ENCODE results near the gene CRTAC1. TPM values are rescaled to one million over a fixed set of nuclear protein-coding genes. Genes with fewer than 3 reads are reported as not detected.

Gene CRTAC1
- polyA plus RNA-seq, 2 of the 4 experiments (the other 2 are of a cell fraction): 0.32 to 0.39 TPM

DNA sequence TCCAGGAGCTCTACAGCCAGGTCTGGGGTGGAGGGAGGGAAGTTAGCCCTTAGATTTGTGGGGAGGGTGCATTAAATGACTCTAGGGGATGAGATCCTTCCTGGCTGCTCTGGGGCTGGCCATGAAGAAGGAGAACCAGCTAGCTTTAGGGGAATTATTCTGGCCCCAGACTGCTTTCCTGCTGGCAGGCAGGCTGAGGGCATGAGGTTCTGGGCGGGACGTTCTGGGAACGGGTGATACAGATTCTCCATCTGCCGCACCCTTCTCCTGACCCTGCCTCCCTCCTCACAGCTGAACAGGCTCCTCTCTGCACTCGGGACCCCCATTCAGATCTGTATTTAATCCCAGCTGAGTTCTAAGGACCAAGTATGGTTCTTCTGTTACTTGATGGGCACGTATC lies 156.9 kb downstream of the CRTAC1 start (continued):
- no peak for TF ChIP-seq HMGXB4 (CRISPR knock-in tag; IDR thresholded peaks at IDR 0.05; ENCODE audit: borderline replicate concordance)
- TF ChIP-seq HEYL (CRISPR knock-in tag; IDR thresholded peaks at IDR 0.05): no peak
- TF ChIP-seq BHLHE40 (IDR thresholded peaks at IDR 0.05; ENCODE audit: low read depth, low read length): no peak
- TF ChIP-seq SMC3 (IDR thresholded peaks at IDR 0.05): no peak
- TF ChIP-seq, protein P1, sequence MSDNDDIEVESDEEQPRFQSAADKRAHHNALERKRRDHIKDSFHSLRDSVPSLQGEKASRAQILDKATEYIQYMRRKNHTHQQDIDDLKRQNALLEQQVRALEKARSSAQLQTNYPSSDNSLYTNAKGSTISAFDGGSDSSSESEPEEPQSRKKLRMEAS (IDR thresholded peaks at IDR 0.05): no peak

DNA sequence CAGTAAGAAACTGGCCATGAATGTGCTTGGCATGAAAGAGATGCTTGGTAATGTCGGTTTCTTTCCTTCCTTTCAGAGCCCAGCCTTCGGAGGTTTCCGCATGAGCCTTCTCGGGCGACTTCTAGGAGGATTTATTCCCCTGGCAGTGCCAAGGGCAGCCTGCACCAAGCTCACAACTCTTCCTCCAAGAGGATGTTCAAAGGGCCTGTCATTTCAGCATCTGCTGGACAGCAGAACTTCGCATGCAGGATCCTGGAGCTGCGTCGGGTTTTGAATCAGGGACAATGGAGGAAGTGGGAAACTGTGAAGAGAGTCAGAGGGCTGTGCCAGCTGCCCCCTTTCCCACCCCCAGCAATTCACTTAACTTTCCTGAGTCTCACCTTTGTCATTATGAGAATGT lies 159.4 kb downstream of the CRTAC1 start:
- H3K9me3 ChIP-seq: no peaks in the 10 kb centered on the region
- CTCF ChIA-PET: interaction anchor here (0.7 to 21.3 kb wide), 13 partner anchors 11 to 170 kb away, joined by 3 to 649 read pairs (median 32); partner anchors contain the start of genes GOLGA7B, SFRP5 and ZFYVE27
- no peak for FAIRE-seq
- H3K4me1 ChIP-seq: peaks cover 12% of the 10 kb centered on the region
- no peak for TF ChIP-seq NPAS2 (CRISPR knock-in tag; IDR thresholded peaks at IDR 0.05; ENCODE audit: borderline replicate concordance)
- no peak overlapping the region for H3K4me2 ChIP-seq
- no peak overlapping the region for H3K4me3 ChIP-seq
- DNase-seq (ENCODE audit: low read depth in 1 of 2, low spot score in 1 of 2): no peak
- H3K27ac ChIP-seq: no peak overlapping the region
- no peak for ATAC-seq
- WGBS (ENCODE audit: missing lambda C conversion rate): 88% methylated on average over 8 of the region's 8 CpGs
- POLR2A ChIA-PET: interaction anchor here (1.2 to 2.0 kb wide), 2 partner anchors 10 to 28 kb away, joined by 3 to 6 read pairs; no protein-coding TSS in a partner anchor

DNA sequence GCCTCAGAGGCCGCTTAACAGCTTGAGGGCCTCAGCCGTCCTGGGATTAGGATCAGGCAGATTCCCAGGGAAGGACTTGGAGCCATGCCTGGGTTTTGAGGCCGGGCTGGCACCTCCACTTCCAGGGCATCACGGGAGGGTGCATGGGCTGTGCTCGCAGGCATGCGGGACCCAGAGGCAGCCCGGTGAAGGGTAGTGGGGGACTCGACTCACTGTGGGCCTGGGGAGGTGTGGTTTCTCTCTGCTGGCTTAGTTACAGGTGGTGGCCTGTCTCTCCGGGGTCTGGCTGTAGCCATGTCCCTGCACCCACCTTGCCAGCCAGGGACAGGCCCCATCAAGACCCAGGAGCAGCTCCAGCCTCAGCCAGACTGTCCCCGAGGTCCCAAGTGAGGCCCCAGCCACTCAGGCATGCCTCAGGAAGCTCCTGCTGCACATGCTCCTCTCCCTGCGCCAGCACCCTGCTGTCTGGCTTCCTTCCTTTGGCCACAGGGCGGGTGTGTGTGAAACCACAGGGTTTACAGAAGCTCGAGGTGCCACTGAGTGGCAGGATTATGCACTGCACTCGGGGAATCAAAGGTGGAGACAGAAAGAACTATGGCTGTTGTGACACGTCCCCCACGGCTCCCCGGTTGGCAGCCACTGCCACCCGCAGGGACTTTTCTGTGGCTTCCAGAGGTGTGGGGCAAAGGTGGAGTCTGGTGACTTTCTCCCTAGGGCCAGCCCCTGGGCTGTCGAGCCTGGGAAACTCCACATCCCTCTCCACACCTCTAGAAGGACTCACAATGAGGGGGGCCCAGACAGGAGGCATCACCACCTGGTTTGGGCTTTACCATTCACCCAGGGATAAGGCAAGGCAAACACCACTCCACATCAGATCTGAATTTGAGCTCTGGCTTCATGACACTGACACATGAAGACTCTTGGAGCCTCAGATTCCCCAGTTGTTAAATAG lies 161.1 kb downstream of the CRTAC1 start:
- ChIA-PET POLR2A (interaction anchor here (0.6 to 2.0 kb wide), 6 partner anchors 19 to 79 kb away, joined by 3 to 6 read pairs (median 4); partner anchors contain the start of gene GOLGA7B), CTCF (interaction anchor here (0.5 to 21.3 kb wide), 58 partner anchors 8 to 211 kb away, joined by 3 to 649 read pairs (median 6); partner anchors contain the start of genes GOLGA7B, MARVELD1, SFRP5 and ZFYVE27)
- no peaks in the 10 kb centered on the region for H3K9me3 ChIP-seq
- FAIRE-seq (peak; percentile 95), ATAC-seq (peak; percentile 97 to 99), DNase-seq (ENCODE audit: low read depth in 1 of 2, low spot score in 1 of 2) (peak; percentile 89 to 98)
- H3K4me2 ChIP-seq: peak overlapping the region; percentile 48
- WGBS (ENCODE audit: missing lambda C conversion rate): 28% methylated on average over 15 of the region's 19 CpGs
- peak overlapping the region; percentile 77 to 89 for H3K27ac ChIP-seq
- 0 out of 5 replicates have a peak, but pooled peaks of 1 of the 2 experiments have one; percentile 21 for TF ChIP-seq JUN (IDR thresholded peaks at IDR 0.05)
- no peak for TF ChIP-seq NR3C1 (IDR thresholded peaks at IDR 0.05)
- TF ChIP-seq SMC3 (IDR thresholded peaks at IDR 0.05): peak; percentile 98
- no peak for TF ChIP-seq FOXS1 (CRISPR knock-in tag; IDR thresholded peaks at IDR 0.05)
- no peak for TF ChIP-seq MAZ (IDR thresholded peaks at IDR 0.05; ENCODE audit: borderline replicate concordance, low read depth, low read length)
- TF ChIP-seq ZFP36 (IDR thresholded peaks at IDR 0.05; ENCODE audit: borderline replicate concordance, partially characterized antibody): no peak
- TF ChIP-seq RAD21 (conservative IDR thresholded peaks at IDR 0.05 in 1 of 2, IDR thresholded peaks at IDR 0.05 in 1 of 2): peak; percentile 98
- TF ChIP-seq POLR2A (IDR thresholded peaks at IDR 0.05; ENCODE audit: low read length): peak; percentile 38; the same call in 1 of the 2 replicates
- TF ChIP-seq RCOR1 (IDR thresholded peaks at IDR 0.05; ENCODE audit: low read depth, low read length): no peak
- peak; percentile 89 for TF ChIP-seq CTCF (IDR thresholded peaks at IDR 0.05)
- TF ChIP-seq TP53 (CRISPR knock-in tag; IDR thresholded peaks at IDR 0.05): no peak
- TF ChIP-seq E2F6 (IDR thresholded peaks at IDR 0.05; ENCODE audit: borderline replicate concordance, low read depth): peak; percentile 60; the same call in 1 of the 2 replicates
- TF ChIP-seq REST (IDR thresholded peaks at IDR 0.05): no peak
- no peak for TF ChIP-seq EHMT2 (IDR thresholded peaks at IDR 0.05; ENCODE audit: low read depth)
- no peak for TF ChIP-seq HDAC2 (IDR thresholded peaks at IDR 0.05)
- TF ChIP-seq, protein P1 (IDR thresholded peaks at IDR 0.05): peak; percentile 88
- peaks cover 12% of the 10 kb centered on the region for H3K4me1 ChIP-seq
- H3K4me3 ChIP-seq: no peak overlapping the region

Measured in A549 (cell line).